GM23338 (cell line): ENCODE results near the gene EIF4G3.

Experiments
- CREB1 ChIP-seq: fragments of 250-450 bp; sonication (Bioruptor Pico); IDR thresholded peaks from 2 replicates; pipeline ENCODE4 v1.5.0; 2020; ENCODE audit warnings: low read depth, mild to moderate bottlenecking, moderate library complexity
- ETS1 ChIP-seq: IDR thresholded peaks from 2 replicates; pipeline ENCODE4 v1.6.1; 2016; ENCODE audit warnings: antibody characterized with exemption
- EZH2 ChIP-seq: fragments of 200-600 bp; sonication (generic); IDR thresholded peaks from one replicate; pipeline ENCODE4 v1.8.0; 2017; ENCODE audit warnings: antibody characterized with exemption, mild to moderate bottlenecking, low read depth; ENCODE audit not compliant: unreplicated experiment
- EZH2phosphoT487 ChIP-seq: fragments of 200-600 bp; sonication (generic); IDR thresholded peaks from one replicate; pipeline ENCODE4 v1.8.1; 2018; ENCODE audit warnings: antibody characterized with exemption; ENCODE audit not compliant: unreplicated experiment
- JUNB ChIP-seq: IDR thresholded peaks from one replicate; pipeline ENCODE4 v1.6.1; 2016; ENCODE audit warnings: antibody characterized with exemption; ENCODE audit not compliant: unreplicated experiment
- POLR2AphosphoS5 ChIP-seq: IDR thresholded peaks from 2 replicates; pipeline ENCODE4 v1.6.1; 2016; ENCODE audit warnings: antibody characterized with exemption, low read depth
- STAT1 ChIP-seq: IDR thresholded peaks from one replicate; pipeline ENCODE4 v1.6.1; 2016; ENCODE audit warnings: antibody characterized with exemption; ENCODE audit not compliant: unreplicated experiment
- ZNF331 ChIP-seq: fragments of 250-450 bp; sonication (Bioruptor Pico); IDR thresholded peaks from 2 replicates; pipeline ENCODE4 v1.5.0; 2020; ENCODE audit warnings: low read depth, mild to moderate bottlenecking, moderate library complexity
- ZNF462 ChIP-seq: fragments of 250-450 bp; sonication (Bioruptor Pico); IDR thresholded peaks from 2 replicates; pipeline ENCODE4 v1.5.0; 2020; ENCODE audit warnings: mild to moderate bottlenecking, moderate library complexity
- TF ChIP-seq, protein P1 (sequence below), 2 experiments: fragments of 200-600 bp in 1 of 2; sonication (generic) in 1 of 2; conservative IDR thresholded peaks; 2 replicates each; pipeline versions ENCODE4 v1.5.1 to v1.6.1; 2016 to 2017; ENCODE audit warnings: antibody characterized with exemption in 2 of 2, low read depth in 2 of 2, mild to moderate bottlenecking in 2 of 2, moderate library complexity in 1 of 2
- TF ChIP-seq, protein P2 (sequence below): IDR thresholded peaks from one replicate; pipeline ENCODE4 v1.6.1; 2018; ENCODE audit warnings: antibody characterized with exemption; ENCODE audit not compliant: unreplicated experiment

- no peak for TF ChIP-seq EZH2phosphoT487
- no peak for TF ChIP-seq ZNF462
- no peak for TF ChIP-seq POLR2AphosphoS5
- TF ChIP-seq, protein P1, sequence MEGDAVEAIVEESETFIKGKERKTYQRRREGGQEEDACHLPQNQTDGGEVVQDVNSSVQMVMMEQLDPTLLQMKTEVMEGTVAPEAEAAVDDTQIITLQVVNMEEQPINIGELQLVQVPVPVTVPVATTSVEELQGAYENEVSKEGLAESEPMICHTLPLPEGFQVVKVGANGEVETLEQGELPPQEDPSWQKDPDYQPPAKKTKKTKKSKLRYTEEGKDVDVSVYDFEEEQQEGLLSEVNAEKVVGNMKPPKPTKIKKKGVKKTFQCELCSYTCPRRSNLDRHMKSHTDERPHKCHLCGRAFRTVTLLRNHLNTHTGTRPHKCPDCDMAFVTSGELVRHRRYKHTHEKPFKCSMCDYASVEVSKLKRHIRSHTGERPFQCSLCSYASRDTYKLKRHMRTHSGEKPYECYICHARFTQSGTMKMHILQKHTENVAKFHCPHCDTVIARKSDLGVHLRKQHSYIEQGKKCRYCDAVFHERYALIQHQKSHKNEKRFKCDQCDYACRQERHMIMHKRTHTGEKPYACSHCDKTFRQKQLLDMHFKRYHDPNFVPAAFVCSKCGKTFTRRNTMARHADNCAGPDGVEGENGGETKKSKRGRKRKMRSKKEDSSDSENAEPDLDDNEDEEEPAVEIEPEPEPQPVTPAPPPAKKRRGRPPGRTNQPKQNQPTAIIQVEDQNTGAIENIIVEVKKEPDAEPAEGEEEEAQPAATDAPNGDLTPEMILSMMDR (conservative IDR thresholded peaks at IDR 0.05; ENCODE audit: low read depth in 2 of 2), result no peak
- TF ChIP-seq EZH2, result no peak
- TF ChIP-seq, protein P2, sequence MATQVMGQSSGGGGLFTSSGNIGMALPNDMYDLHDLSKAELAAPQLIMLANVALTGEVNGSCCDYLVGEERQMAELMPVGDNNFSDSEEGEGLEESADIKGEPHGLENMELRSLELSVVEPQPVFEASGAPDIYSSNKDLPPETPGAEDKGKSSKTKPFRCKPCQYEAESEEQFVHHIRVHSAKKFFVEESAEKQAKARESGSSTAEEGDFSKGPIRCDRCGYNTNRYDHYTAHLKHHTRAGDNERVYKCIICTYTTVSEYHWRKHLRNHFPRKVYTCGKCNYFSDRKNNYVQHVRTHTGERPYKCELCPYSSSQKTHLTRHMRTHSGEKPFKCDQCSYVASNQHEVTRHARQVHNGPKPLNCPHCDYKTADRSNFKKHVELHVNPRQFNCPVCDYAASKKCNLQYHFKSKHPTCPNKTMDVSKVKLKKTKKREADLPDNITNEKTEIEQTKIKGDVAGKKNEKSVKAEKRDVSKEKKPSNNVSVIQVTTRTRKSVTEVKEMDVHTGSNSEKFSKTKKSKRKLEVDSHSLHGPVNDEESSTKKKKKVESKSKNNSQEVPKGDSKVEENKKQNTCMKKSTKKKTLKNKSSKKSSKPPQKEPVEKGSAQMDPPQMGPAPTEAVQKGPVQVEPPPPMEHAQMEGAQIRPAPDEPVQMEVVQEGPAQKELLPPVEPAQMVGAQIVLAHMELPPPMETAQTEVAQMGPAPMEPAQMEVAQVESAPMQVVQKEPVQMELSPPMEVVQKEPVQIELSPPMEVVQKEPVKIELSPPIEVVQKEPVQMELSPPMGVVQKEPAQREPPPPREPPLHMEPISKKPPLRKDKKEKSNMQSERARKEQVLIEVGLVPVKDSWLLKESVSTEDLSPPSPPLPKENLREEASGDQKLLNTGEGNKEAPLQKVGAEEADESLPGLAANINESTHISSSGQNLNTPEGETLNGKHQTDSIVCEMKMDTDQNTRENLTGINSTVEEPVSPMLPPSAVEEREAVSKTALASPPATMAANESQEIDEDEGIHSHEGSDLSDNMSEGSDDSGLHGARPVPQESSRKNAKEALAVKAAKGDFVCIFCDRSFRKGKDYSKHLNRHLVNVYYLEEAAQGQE, result no peak
- TF ChIP-seq ZNF331, result no peak
- TF ChIP-seq ETS1, result no peak
- TF ChIP-seq CREB1 (CRISPR knock-in tag), result no peak
- TF ChIP-seq JUNB, result no peak
- no peak for TF ChIP-seq STAT1
Observed at GRCh38 chr1:20829531-20829930, 347.2 kb downstream of the EIF4G3 start.
